PC-3 (cell line): ENCODE data around the gene KCTD17. TPM values are rescaled to one million over a fixed set of nuclear protein-coding genes. Genes with fewer than 3 reads are reported as not detected.

Experiments
- ATAC-seq: fragments of 200-7000 bp; cut with Tn5 transposase; 2 replicates; pipeline ENCODE4 v1.9.1; 2020; ENCODE audit warnings: mild to moderate bottlenecking, moderate library complexity
- BruUV-seq: library from RNA; stranded (reverse); fragments of 400-500 nt; replicated peaks from 2 replicates; lab custom pipeline; 2021; lab: Mats Ljungman, UMichigan
- CTCF ChIA-PET: fragments of 300-600 bp; sonication (Branson Sonifier 250); formaldehyde crosslinking; loops from one replicate; lab custom pipeline; 2022; ENCODE audit warnings: antibody characterized with exemption; lab: Charles Lee
- POLR2A ChIA-PET: fragments of 300-600 bp; sonication (Branson Sonifier 250); formaldehyde crosslinking; loops from one replicate; lab custom pipeline; 2022; ENCODE audit warnings: antibody characterized with exemption; ENCODE audit not compliant: unreplicated experiment; lab: Charles Lee
- DNase-seq: peaks from one replicate; pipeline ENCODE4 v3.0.0-alpha.2; 2015
- H2AFZ ChIP-seq: fragments of 300-600 bp; sonication (generic); 2 replicates; pipeline ENCODE4 v1.6.0; 2016; ENCODE audit warnings: antibody characterized with exemption, low read length
- H3F3A ChIP-seq: fragments of 300-600 bp; sonication (generic); one replicate; pipeline ENCODE4 v1.6.0; 2017; ENCODE audit warnings: antibody characterized with exemption, low read length, control low read depth, mild to moderate bottlenecking; ENCODE audit not compliant: unreplicated experiment
- H3K27ac ChIP-seq: fragments of 300-600 bp; sonication (generic); 2 replicates; pipeline ENCODE4 v1.5.1; 2016; ENCODE audit warnings: mild to moderate bottlenecking, low read length
- H3K27me3 ChIP-seq: fragments of 300-600 bp; sonication (generic); 2 replicates; pipeline ENCODE4 v1.6.1; 2016; ENCODE audit warnings: low read length, mixed read lengths
- H3K36me3 ChIP-seq: fragments of 300-600 bp; sonication (generic); 2 replicates; pipeline ENCODE4 v1.6.1; 2016; ENCODE audit warnings: low read depth, mixed run types, low read length, mixed read lengths
- H3K4me1 ChIP-seq: fragments of 300-600 bp; sonication (generic); 2 replicates; pipeline ENCODE4 v1.5.1; 2016; ENCODE audit warnings: low read length; ENCODE audit not compliant: insufficient read depth
- H3K4me2 ChIP-seq: fragments of 300-600 bp; sonication (generic); 2 replicates; pipeline ENCODE4 v1.6.0; 2016; ENCODE audit warnings: low read length
- H3K4me3 ChIP-seq: fragments of 300-600 bp; sonication (generic); 2 replicates; pipeline ENCODE4 v1.5.1; 2016; ENCODE audit warnings: mild to moderate bottlenecking, low read length, mixed read lengths
- H3K79me2 ChIP-seq: fragments of 300-600 bp; sonication (generic); 2 replicates; pipeline ENCODE4 v1.6.1; 2017; ENCODE audit warnings: low read length, mixed read lengths
- H3K9ac ChIP-seq: fragments of 300-600 bp; sonication (generic); 2 replicates; pipeline ENCODE4 v1.6.0; 2016; ENCODE audit warnings: mild to moderate bottlenecking, low read length
- H3K9me2 ChIP-seq: fragments of 300-600 bp; sonication (generic); replicated peaks from 2 replicates; pipeline ENCODE4 v1.6.1; 2016; ENCODE audit warnings: mixed run types, low read length, mixed read lengths
- H3K9me3 ChIP-seq: fragments of 300-600 bp; sonication (generic); 2 replicates; pipeline ENCODE4 v1.6.1; 2016; ENCODE audit warnings: low read length, mixed read lengths
- H4K20me1 ChIP-seq: fragments of 300-600 bp; sonication (generic); 2 replicates; pipeline ENCODE4 v1.6.1; 2016; ENCODE audit warnings: low read length, mixed read lengths
- EZH2 ChIP-seq: fragments of 300-600 bp; sonication (generic); IDR thresholded peaks from one replicate; pipeline ENCODE4 v1.6.1; 2017; ENCODE audit warnings: antibody characterized with exemption, mild to moderate bottlenecking, low read length; ENCODE audit not compliant: unreplicated experiment
- EZH2phosphoT487 ChIP-seq: fragments of 300-600 bp; sonication (generic); IDR thresholded peaks from 2 replicates; pipeline ENCODE4 v1.6.1; 2018; ENCODE audit warnings: mild to moderate bottlenecking, antibody characterized with exemption, low read length, borderline replicate concordance
- intact Hi-C: fragments of 100-400 bp; cut with micrococcal nuclease; formaldehyde crosslinking; loops from 2 replicates; pipeline ENCODE4 v1.9.0; 2023
- total RNA-seq: library from RNA; depleted of rRNA; stranded (reverse); fragments of >200 nt; gene quantifications from 2 replicates; pipeline ENCODE4 v1.2.3, GENCODE V29; 2014
- TF ChIP-seq, protein P1 (sequence below): fragments of 300-600 bp; sonication (generic); conservative IDR thresholded peaks from 2 replicates; pipeline ENCODE4 v1.5.1; 2017; ENCODE audit warnings: antibody characterized with exemption, low read depth, mild to moderate bottlenecking, low read length

KCTD17 gene
- total RNA-seq, 1 experiment from 2014 or later: 25.9 TPM

- CTCF ChIA-PET: no interaction called here
- POLR2A ChIA-PET: no interaction called here
Measured at GRCh38 chr22:37002633-37003032, 48.9 kb upstream of the KCTD17 start.

GRCh38 chr22:37007651-37008050, 43.9 kb upstream of the KCTD17 start:
- no peaks in the 10 kb centered on the region for H4K20me1 ChIP-seq
- POLR2A ChIA-PET: no interaction called here
- peaks cover 4% of the 10 kb centered on the region; the same call in 1 of the 2 replicates for H3K27me3 ChIP-seq
- H3K9me2 ChIP-seq: no peaks in the 10 kb centered on the region
- H3K4me2 ChIP-seq: no peak overlapping the region
- no peaks in the 10 kb centered on the region for H3K9me3 ChIP-seq
- H2AFZ ChIP-seq: no peak overlapping the region
- intact Hi-C loops: no loop called here
- H3K36me3 ChIP-seq: no peaks in the 10 kb centered on the region
- CTCF ChIA-PET: no interaction called here
- ATAC-seq: no peak
- peaks cover 4% of the 10 kb centered on the region; the same call in 1 of the 2 replicates for H3K4me1 ChIP-seq
- H3K4me3 ChIP-seq: no peak overlapping the region
- no peaks in the 10 kb centered on the region for H3F3A ChIP-seq
- DNase-seq: no peak
- no peak for TF ChIP-seq EZH2phosphoT487
- no peak for TF ChIP-seq EZH2
- TF ChIP-seq, protein P1, sequence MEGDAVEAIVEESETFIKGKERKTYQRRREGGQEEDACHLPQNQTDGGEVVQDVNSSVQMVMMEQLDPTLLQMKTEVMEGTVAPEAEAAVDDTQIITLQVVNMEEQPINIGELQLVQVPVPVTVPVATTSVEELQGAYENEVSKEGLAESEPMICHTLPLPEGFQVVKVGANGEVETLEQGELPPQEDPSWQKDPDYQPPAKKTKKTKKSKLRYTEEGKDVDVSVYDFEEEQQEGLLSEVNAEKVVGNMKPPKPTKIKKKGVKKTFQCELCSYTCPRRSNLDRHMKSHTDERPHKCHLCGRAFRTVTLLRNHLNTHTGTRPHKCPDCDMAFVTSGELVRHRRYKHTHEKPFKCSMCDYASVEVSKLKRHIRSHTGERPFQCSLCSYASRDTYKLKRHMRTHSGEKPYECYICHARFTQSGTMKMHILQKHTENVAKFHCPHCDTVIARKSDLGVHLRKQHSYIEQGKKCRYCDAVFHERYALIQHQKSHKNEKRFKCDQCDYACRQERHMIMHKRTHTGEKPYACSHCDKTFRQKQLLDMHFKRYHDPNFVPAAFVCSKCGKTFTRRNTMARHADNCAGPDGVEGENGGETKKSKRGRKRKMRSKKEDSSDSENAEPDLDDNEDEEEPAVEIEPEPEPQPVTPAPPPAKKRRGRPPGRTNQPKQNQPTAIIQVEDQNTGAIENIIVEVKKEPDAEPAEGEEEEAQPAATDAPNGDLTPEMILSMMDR: no peak
- no peak overlapping the region for H3K9ac ChIP-seq
- H3K27ac ChIP-seq: no peak overlapping the region
- no peaks in the 10 kb centered on the region for H3K79me2 ChIP-seq
- BruUV-seq: no TSS peak

More at GRCh38 chr22:37002633-37003032, 48.9 kb upstream of the KCTD17 start:
- no peak for ATAC-seq
- Histone ChIP-seq H3K36me3 (no peaks in the 10 kb centered on the region), H3K27me3 (peaks cover 4% of the 10 kb centered on the region; the same call in 1 of the 2 replicates), H3K4me1 (no peaks in the 10 kb centered on the region), H2AFZ (no peak overlapping the region), H3K4me2 (no peak overlapping the region), H3K27ac (no peak overlapping the region), H4K20me1 (no peaks in the 10 kb centered on the region), H3K9me2 (no peaks in the 10 kb centered on the region), H3K9me3 (no peaks in the 10 kb centered on the region), H3K9ac (no peak overlapping the region), H3K79me2 (no peaks in the 10 kb centered on the region), H3F3A (no peaks in the 10 kb centered on the region), H3K4me3 (no peak overlapping the region)
- no TSS peak for BruUV-seq
- intact Hi-C loops: no loop called here
- no peak for TF ChIP-seq EZH2phosphoT487
- TF ChIP-seq EZH2: no peak
- TF ChIP-seq, protein P1: no peak
- no peak for DNase-seq

GRCh38 chr22:37008365-37008764, 43.2 kb upstream of the KCTD17 start:
- H3K79me2 ChIP-seq: no peaks in the 10 kb centered on the region
- H3K9me3 ChIP-seq: no peaks in the 10 kb centered on the region
- no peak overlapping the region for H3K4me2 ChIP-seq
- H3K27me3 ChIP-seq: peaks cover 4% of the 10 kb centered on the region; the same call in 1 of the 2 replicates
- H3K9me2 ChIP-seq: no peaks in the 10 kb centered on the region
- no peak overlapping the region for H3K9ac ChIP-seq
- no peak for ATAC-seq
- H3K27ac ChIP-seq: no peak overlapping the region
- no peak overlapping the region for H3K4me3 ChIP-seq
- H3K4me1 ChIP-seq: peaks cover 4% of the 10 kb centered on the region; the same call in 1 of the 2 replicates
- intact Hi-C loops: no loop called here
- no TSS peak for BruUV-seq
- no peak for TF ChIP-seq EZH2
- TF ChIP-seq, protein P1: no peak
- no peak for TF ChIP-seq EZH2phosphoT487
- no peak overlapping the region for H2AFZ ChIP-seq
- POLR2A ChIA-PET: no interaction called here
- CTCF ChIA-PET: interaction anchor here (0.5 kb wide), 1 partner anchor 180 kb away, joined by 4 read pairs; the partner anchor contains the start of gene C1QTNF6
- H3K36me3 ChIP-seq: no peaks in the 10 kb centered on the region
- H4K20me1 ChIP-seq: no peaks in the 10 kb centered on the region
- H3F3A ChIP-seq: no peaks in the 10 kb centered on the region
- no peak for DNase-seq
